T-helper 1 cell treated with Interleukin-12 subunit alpha and Interleukin-12 subunit beta and Interleukin-4 antibody, amounts not matched to agents 30 μg/mL and 1 μg/mL, for 36 hours (primary cell): Measurements from ENCODE around the gene NPM3.
A peak's percentile ranks its signal among the peaks of the same experiment; 100 is the strongest.

Source experiments
- H3K27ac Mint-ChIP-seq: one replicate; pipeline ENCODE4 v1.8.0; 2021; ENCODE audit warnings: mild to moderate bottlenecking, mixed read lengths
- H3K27me3 Mint-ChIP-seq: one replicate; pipeline ENCODE4 v1.8.0; 2021; ENCODE audit warnings: low read depth, mixed read lengths
- H3K36me3 Mint-ChIP-seq: one replicate; pipeline ENCODE4 v1.8.0; 2021; ENCODE audit warnings: low read depth, mixed read lengths
- H3K4me1 Mint-ChIP-seq: one replicate; pipeline ENCODE4 v1.8.0; 2021; ENCODE audit warnings: low read depth, mixed read lengths
- H3K4me3 Mint-ChIP-seq: one replicate; pipeline ENCODE4 v1.8.0; 2021; ENCODE audit warnings: mild to moderate bottlenecking, moderate library complexity, mixed read lengths
- H3K9me3 Mint-ChIP-seq: one replicate; pipeline ENCODE4 v1.8.0; 2021; ENCODE audit warnings: mixed read lengths

The NPM3 gene

GRCh38 chr10:101782811-101783735 is at the start of gene NPM3:
Gene NPM3 (minus strand): TSS chr10:101783446. CDS start chr10:101783390, 56 bp downstream.
- Mint-ChIP-seq H3K27me3 (peaks cover 13% of the 10 kb centered on the region), H3K4me3 (peak within 1 kb of the TSS; percentile 100), H3K9me3 (no peaks in the 10 kb centered on the region), H3K36me3 (peaks cover 26% of the 10 kb centered on the region), H3K27ac (peak within 1 kb of the TSS; percentile 96), H3K4me1 (peaks cover 39% of the 10 kb centered on the region)

- Mint-ChIP-seq H3K4me1 (peaks cover 48% of the 10 kb centered on the region), H3K27ac (no peak overlapping the region), H3K36me3 (no peaks in the 10 kb centered on the region), H3K4me3 (no peak overlapping the region), H3K9me3 (no peaks in the 10 kb centered on the region), H3K27me3 (no peaks in the 10 kb centered on the region)
These were observed 49.1 kb upstream of the NPM3 start for GRCh38 chr10:101832325-101832771.

GRCh38 chr10:101831169-101831811 is 48.0 kb upstream of the NPM3 start:
- no peaks in the 10 kb centered on the region for H3K27me3 Mint-ChIP-seq
- H3K9me3 Mint-ChIP-seq = no peaks in the 10 kb centered on the region
- peaks cover 3% of the 10 kb centered on the region for H3K36me3 Mint-ChIP-seq
- H3K4me3 Mint-ChIP-seq = peak overlapping the region; percentile 79
- H3K4me1 Mint-ChIP-seq = peaks cover 50% of the 10 kb centered on the region
- H3K27ac Mint-ChIP-seq = peak overlapping the region; percentile 88

- Mint-ChIP-seq H3K4me3 (peak overlapping the region; percentile 79), H3K9me3 (no peaks in the 10 kb centered on the region), H3K27me3 (no peaks in the 10 kb centered on the region), H3K4me1 (peaks cover 44% of the 10 kb centered on the region), H3K36me3 (peaks cover 3% of the 10 kb centered on the region), H3K27ac (peak overlapping the region; percentile 88)
These were observed 47.3 kb upstream of the NPM3 start for GRCh38 chr10:101830322-101831168.

- Mint-ChIP-seq H3K4me3 (peak overlapping the region; percentile 79), H3K36me3 (peaks cover 3% of the 10 kb centered on the region), H3K4me1 (peaks cover 39% of the 10 kb centered on the region), H3K27me3 (no peaks in the 10 kb centered on the region), H3K27ac (peak overlapping the region; percentile 88), H3K9me3 (no peaks in the 10 kb centered on the region)
These were observed 46.5 kb upstream of the NPM3 start for GRCh38 chr10:101829561-101830315.

GRCh38 chr10:101828766-101829551 is 45.7 kb upstream of the NPM3 start:
- no peaks in the 10 kb centered on the region for H3K27me3 Mint-ChIP-seq
- no peak overlapping the region for H3K27ac Mint-ChIP-seq
- peaks cover 3% of the 10 kb centered on the region for H3K36me3 Mint-ChIP-seq
- H3K9me3 Mint-ChIP-seq = no peaks in the 10 kb centered on the region
- peaks cover 32% of the 10 kb centered on the region for H3K4me1 Mint-ChIP-seq
- H3K4me3 Mint-ChIP-seq = no peak overlapping the region

GRCh38 chr10:101827919-101828600 is 44.8 kb upstream of the NPM3 start:
- Mint-ChIP-seq H3K4me3 (no peak overlapping the region), H3K27ac (no peak overlapping the region), H3K4me1 (peaks cover 25% of the 10 kb centered on the region), H3K9me3 (no peaks in the 10 kb centered on the region), H3K36me3 (peaks cover 3% of the 10 kb centered on the region), H3K27me3 (no peaks in the 10 kb centered on the region)

- no peak overlapping the region for H3K4me3 Mint-ChIP-seq
- no peaks in the 10 kb centered on the region for H3K27me3 Mint-ChIP-seq
- no peak overlapping the region for H3K27ac Mint-ChIP-seq
- peaks cover 23% of the 10 kb centered on the region for H3K4me1 Mint-ChIP-seq
- H3K9me3 Mint-ChIP-seq = no peaks in the 10 kb centered on the region
- H3K36me3 Mint-ChIP-seq = peaks cover 7% of the 10 kb centered on the region
These were observed 43.7 kb upstream of the NPM3 start for GRCh38 chr10:101826852-101827434.

GRCh38 chr10:101824736-101825135 is 41.5 kb upstream of the NPM3 start:
- Mint-ChIP-seq H3K9me3 (no peaks in the 10 kb centered on the region), H3K4me3 (no peak overlapping the region), H3K27ac (no peak overlapping the region), H3K4me1 (peaks cover 5% of the 10 kb centered on the region), H3K27me3 (no peaks in the 10 kb centered on the region), H3K36me3 (peaks cover 9% of the 10 kb centered on the region)

GRCh38 chr10:101818872-101819633 is 35.8 kb upstream of the NPM3 start:
- Mint-ChIP-seq H3K4me1 (peaks cover 26% of the 10 kb centered on the region), H3K9me3 (no peaks in the 10 kb centered on the region), H3K27me3 (no peaks in the 10 kb centered on the region), H3K27ac (peak overlapping the region; percentile 98), H3K36me3 (peaks cover 20% of the 10 kb centered on the region), H3K4me3 (peak overlapping the region; percentile 98)

- Mint-ChIP-seq H3K4me3 (peak within 1 kb of the TSS; percentile 98), H3K4me1 (peaks cover 34% of the 10 kb centered on the region), H3K27me3 (no peaks in the 10 kb centered on the region), H3K36me3 (peaks cover 27% of the 10 kb centered on the region), H3K27ac (peak within 1 kb of the TSS; percentile 98), H3K9me3 (no peaks in the 10 kb centered on the region)
These were observed 35.0 kb upstream of the NPM3 start, which contains the start of gene OGA for GRCh38 chr10:101818119-101818871. Gene OGA (minus strand): TSS chr10:101818444. CDS start chr10:101818022, 422 bp downstream.
